Body of pancreas (tissue), 4 donors: Measurements from ENCODE around the gene NIPAL4. TPM values are rescaled to one million over a fixed set of nuclear protein-coding genes. Genes with fewer than 3 reads are reported as not detected.

Experiments
- ATAC-seq: fragments of 150-250 bp; one replicate; pipeline ENCODE4 v1.9.1; 2016
- DNase-seq, 4 donors: peaks; one replicate each; pipeline ENCODE4 v3.0.0-alpha.2; 2019
- H3K27ac ChIP-seq, 4 donors: fragments of 200-600 bp; sonication (generic); 1 replicate in 3 of 4; 2 replicates in 1 of 4; pipeline versions ENCODE4 v1.5.1 to v1.6.1; 2016 to 2019; ENCODE audit warnings: mild to moderate bottlenecking in 1 of 4, mixed read lengths in 1 of 4, moderate library complexity in 1 of 4
- H3K27me3 ChIP-seq, 2 donors: fragments of 200-600 bp; sonication (generic); one replicate each; pipeline ENCODE4 v1.6.0; 2016; ENCODE audit warnings: mild to moderate bottlenecking in 1 of 2
- H3K36me3 ChIP-seq, 2 donors: fragments of 200-600 bp; sonication (generic); replicated peaks in 1 of 2; 2 replicates each; pipeline ENCODE4 v1.5.1; 2016; ENCODE audit warnings: low read depth in 2 of 2; ENCODE audit not compliant: insufficient read depth in 1 of 2
- H3K4me1 ChIP-seq: fragments of 200-600 bp; sonication (generic); one replicate; pipeline ENCODE4 v1.6.0; 2016
- H3K4me3 ChIP-seq, 2 donors: fragments of 200-600 bp; sonication (generic); 1 replicate in 1 of 2; 2 replicates in 1 of 2; pipeline ENCODE4 v1.5.1; 2016 to 2019
- H3K9me3 ChIP-seq, 3 donors: fragments of 200-600 bp; sonication (generic); 1 replicate in 2 of 3; 2 replicates in 1 of 3; pipeline ENCODE4 v1.5.1; 2016
- POLR2A ChIP-seq, 3 donors: fragments of 450-650 bp; IDR thresholded peaks; one replicate each; pipeline ENCODE4 v1.6.1; 2016; ENCODE audit warnings: antibody characterized with exemption in 3 of 3, mild to moderate bottlenecking in 2 of 3
- WGBS, 2 donors: methylation state at CpG; one replicate each; pipeline ENCODE4 v1.1.5; 2017; 5-methylcytosine and 5-hydroxymethylcytosine counted together
- intact Hi-C: fragments of 100-400 bp; cut with DNase I; formaldehyde crosslinking; loops from one replicate; pipeline ENCODE4 v1.15.1; 2023
- total RNA-seq, 2 donors: library from RNA; depleted of rRNA; stranded (reverse); fragments of >200 nt; gene quantifications; one replicate each; pipeline ENCODE4 v1.1.0, GENCODE V29; 2016
- TF ChIP-seq, protein P1 (sequence below), 7 experiments: fragments of 450-650 bp in 4 of 7; fragments of 200-600 bp in 3 of 7; sonication (generic) in 3 of 7; IDR thresholded peaks; one replicate each; pipeline ENCODE4 v1.5.1; 2016 to 2019; ENCODE audit warnings: antibody characterized with exemption in 7 of 7

Gene NIPAL4
- total RNA-seq, 2 donors from 2014 or later, result not detected

DNA sequence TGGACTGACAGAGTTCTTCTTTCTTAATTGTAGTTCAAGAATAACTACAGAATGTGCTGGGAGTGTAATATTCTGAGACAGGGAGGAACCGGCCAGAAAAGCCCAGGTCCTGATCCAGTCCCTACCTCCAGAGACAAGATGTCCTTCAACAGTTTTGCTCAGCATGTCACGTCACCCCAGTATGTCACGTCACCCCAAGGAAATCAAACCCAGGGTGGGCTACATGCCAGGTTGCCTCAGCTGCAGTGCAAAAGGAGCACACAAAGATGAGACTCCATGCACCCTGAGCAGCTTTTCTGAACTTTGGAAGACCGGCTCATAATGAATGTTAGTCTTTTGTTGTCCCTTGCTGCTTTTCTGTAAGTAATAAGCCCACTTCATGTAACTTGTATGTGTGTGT is 25.9 kb upstream of the NIPAL4 start:
- no peak overlapping the region for H3K4me3 ChIP-seq
- H3K27me3 ChIP-seq, result no peaks in the 10 kb centered on the region
- no peaks in the 10 kb centered on the region for H3K36me3 ChIP-seq
- no peak overlapping the region for H3K27ac ChIP-seq
- H3K4me1 ChIP-seq, result no peaks in the 10 kb centered on the region
- no peaks in the 10 kb centered on the region for H3K9me3 ChIP-seq
- ATAC-seq, result no peak
- TF ChIP-seq, protein P1, sequence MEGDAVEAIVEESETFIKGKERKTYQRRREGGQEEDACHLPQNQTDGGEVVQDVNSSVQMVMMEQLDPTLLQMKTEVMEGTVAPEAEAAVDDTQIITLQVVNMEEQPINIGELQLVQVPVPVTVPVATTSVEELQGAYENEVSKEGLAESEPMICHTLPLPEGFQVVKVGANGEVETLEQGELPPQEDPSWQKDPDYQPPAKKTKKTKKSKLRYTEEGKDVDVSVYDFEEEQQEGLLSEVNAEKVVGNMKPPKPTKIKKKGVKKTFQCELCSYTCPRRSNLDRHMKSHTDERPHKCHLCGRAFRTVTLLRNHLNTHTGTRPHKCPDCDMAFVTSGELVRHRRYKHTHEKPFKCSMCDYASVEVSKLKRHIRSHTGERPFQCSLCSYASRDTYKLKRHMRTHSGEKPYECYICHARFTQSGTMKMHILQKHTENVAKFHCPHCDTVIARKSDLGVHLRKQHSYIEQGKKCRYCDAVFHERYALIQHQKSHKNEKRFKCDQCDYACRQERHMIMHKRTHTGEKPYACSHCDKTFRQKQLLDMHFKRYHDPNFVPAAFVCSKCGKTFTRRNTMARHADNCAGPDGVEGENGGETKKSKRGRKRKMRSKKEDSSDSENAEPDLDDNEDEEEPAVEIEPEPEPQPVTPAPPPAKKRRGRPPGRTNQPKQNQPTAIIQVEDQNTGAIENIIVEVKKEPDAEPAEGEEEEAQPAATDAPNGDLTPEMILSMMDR (IDR thresholded peaks at IDR 0.05), result no peak
- no peak for TF ChIP-seq POLR2A (IDR thresholded peaks at IDR 0.05)
- no peak for DNase-seq
- intact Hi-C loops, result no loop called here
- 71 to 83% methylated on average over 4 of the region's 4 CpGs for WGBS, 2 donors

DNA sequence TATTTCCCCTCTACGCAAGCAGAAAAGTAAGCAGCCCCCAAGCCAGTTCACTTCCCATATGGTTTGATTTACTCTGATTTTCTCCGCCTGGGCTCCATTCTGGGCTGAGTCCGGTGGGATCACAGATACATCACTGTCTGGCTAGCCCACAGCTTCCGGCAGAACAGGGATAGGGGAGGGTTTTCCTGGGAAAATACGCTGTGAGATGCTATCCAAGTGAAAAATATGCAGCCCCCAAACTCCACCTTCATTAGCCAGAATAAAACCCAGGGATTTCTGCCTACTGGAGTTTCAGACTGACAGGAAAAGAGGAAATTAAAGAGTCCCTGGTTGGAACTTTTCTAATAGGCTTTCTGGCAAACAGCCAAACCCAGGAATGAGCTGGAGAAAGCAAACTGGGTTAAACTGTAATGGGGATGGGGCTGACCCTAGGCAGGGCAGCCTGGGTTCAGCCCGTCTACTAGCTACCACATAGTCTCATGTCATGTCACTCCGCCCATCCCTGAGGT is 16.9 kb upstream of the NIPAL4 start:
- ATAC-seq (no peak), DNase-seq (no peak)
- Histone ChIP-seq H3K27me3 (no peaks in the 10 kb centered on the region), H3K36me3 (no peaks in the 10 kb centered on the region), H3K4me3 (no peak overlapping the region), H3K4me1 (no peaks in the 10 kb centered on the region), H3K27ac (no peak overlapping the region), H3K9me3 (no peaks in the 10 kb centered on the region)
- 74 to 78% methylated on average over 7 of the region's 7 CpGs for WGBS, 2 donors
- no peak for TF ChIP-seq POLR2A (IDR thresholded peaks at IDR 0.05)
- TF ChIP-seq, protein P1 (IDR thresholded peaks at IDR 0.05), result no peak
- intact Hi-C loops, result no loop called here

DNA sequence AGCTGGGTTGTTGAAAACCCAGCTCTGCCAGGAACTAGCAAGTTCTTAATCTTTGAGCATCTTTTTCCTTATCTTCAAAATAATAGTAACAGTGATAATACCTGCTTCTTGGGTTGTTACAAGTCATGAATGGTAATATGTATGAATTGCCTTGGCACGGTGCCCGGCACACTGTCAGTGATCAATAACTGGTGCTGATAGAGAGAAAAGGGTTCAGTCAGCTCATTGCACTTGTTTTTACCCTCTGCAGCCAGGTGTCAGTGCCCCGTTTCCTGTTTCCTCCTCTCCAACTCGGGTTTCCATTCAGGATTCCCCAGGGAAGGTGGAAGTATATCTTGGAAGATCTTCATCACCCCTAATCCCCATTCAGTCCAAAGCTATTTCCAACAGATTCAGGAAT is 15.8 kb upstream of the NIPAL4 start:
- no peak for TF ChIP-seq POLR2A (IDR thresholded peaks at IDR 0.05)
- TF ChIP-seq, protein P1 (IDR thresholded peaks at IDR 0.05), result no peak
- intact Hi-C loops, result no loop called here
- Histone ChIP-seq H3K27ac (no peak overlapping the region), H3K27me3 (no peaks in the 10 kb centered on the region), H3K4me1 (peaks cover 2% of the 10 kb centered on the region), H3K36me3 (no peaks in the 10 kb centered on the region), H3K4me3 (no peak overlapping the region), H3K9me3 (no peaks in the 10 kb centered on the region)
- 24 to 26% methylated on average over 4 of the region's 4 CpGs for WGBS, 2 donors
- ATAC-seq (no peak), DNase-seq (no peak)

DNA sequence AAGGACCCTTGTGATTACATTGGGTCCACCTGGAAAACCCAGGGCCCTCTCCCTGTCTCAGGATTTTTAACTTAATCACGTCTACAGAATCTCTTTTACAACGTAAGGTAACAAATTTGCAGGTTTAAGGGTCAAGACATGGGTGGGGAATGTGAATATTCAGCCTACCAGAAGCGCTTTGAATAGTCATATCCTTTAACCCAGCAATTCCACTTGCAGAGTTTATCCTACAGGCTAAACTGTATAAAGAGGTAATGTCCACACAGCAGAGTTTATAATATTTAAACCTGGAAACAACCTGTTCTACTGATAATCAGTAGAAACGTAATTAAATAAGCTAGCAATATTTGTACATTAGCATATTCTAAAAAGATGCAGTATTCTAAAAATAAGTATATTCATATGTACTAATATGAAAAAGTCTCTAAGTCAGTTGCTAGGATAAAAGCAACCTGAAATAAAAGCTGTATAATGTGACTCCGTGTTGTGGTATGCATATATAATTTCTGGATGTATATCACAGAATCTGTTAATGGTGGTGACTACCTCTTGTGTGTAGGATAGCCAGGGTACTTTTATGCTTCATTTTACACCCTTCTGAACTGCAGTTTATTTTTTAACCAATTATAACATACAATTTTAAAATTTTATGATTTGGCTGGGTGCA is 14.1 kb upstream of the NIPAL4 start:
- Histone ChIP-seq H3K27me3 (no peaks in the 10 kb centered on the region), H3K36me3 (no peaks in the 10 kb centered on the region), H3K9me3 (no peaks in the 10 kb centered on the region), H3K4me1 (peaks cover 5% of the 10 kb centered on the region), H3K4me3 (no peak overlapping the region), H3K27ac (no peak overlapping the region)
- no peak for TF ChIP-seq POLR2A (IDR thresholded peaks at IDR 0.05)
- TF ChIP-seq, protein P1 (IDR thresholded peaks at IDR 0.05), result no peak
- WGBS, 2 donors, result 72 to 76% methylated on average over 5 of the region's 5 CpGs
- intact Hi-C loops, result no loop called here
- ATAC-seq (no peak), DNase-seq (no peak)

DNA sequence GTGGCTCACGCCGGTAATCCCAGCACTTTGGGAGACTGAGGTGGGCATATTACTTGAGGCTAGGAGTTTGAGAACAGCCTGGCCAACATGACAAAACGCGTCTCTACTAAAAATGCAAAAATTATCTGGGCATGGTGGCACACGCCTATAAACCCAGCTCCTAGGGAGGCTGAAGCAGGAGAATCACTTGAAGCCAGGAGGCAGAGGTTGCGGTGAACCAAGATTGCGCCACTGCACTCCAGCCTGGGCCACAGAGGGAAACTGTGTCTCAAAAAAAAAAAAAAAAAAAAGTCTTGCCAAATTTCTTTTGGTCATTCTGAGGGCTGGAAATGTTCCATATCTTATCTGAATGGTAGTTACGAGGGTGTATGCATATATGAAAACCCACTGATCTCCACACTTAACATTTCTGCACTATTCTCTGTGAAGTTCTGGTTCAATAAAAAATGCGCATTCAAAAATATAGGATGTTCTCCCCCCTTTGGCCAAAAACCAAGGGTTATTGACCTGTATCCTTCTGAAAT is 13.5 kb upstream of the NIPAL4 start:
- Histone ChIP-seq H3K27me3 (no peaks in the 10 kb centered on the region), H3K9me3 (no peaks in the 10 kb centered on the region), H3K27ac (no peak overlapping the region), H3K4me3 (no peak overlapping the region), H3K4me1 (peaks cover 5% of the 10 kb centered on the region), H3K36me3 (no peaks in the 10 kb centered on the region)
- no peak for TF ChIP-seq POLR2A (IDR thresholded peaks at IDR 0.05)
- TF ChIP-seq, protein P1 (IDR thresholded peaks at IDR 0.05), result no peak
- no peak for ATAC-seq
- WGBS, 2 donors, result 81 to 84% methylated on average over 9 of the region's 9 CpGs
- no peak for DNase-seq
- intact Hi-C loops, result no loop called here
